GM13976 (cell line): Measurements from ENCODE around the gene ITGB8.
A peak's percentile ranks its signal among the peaks of the same experiment; 100 is the strongest.

Experiments used
- DNase-seq: peaks from one replicate; pipeline ENCODE4 v3.0.0; 2012; ENCODE audit warnings: low spot score
- in situ Hi-C: fragments of 300-500 bp; cut with MboI; formaldehyde crosslinking; loops from one replicate; pipeline ENCODE4 v1.12.0; 2022; ENCODE audit warnings: low sequenced_read_pairs, mixed read lengths, inconsistent platforms; ENCODE audit not compliant: unreplicated experiment
- TF ChIP-seq, protein P1 (sequence below): IDR thresholded peaks from 2 replicates; pipeline ENCODE4 v1.5.1; 2012; ENCODE audit warnings: borderline replicate concordance, mild to moderate bottlenecking; ENCODE audit not compliant: insufficient read depth; ENCODE audit errors: extremely low read depth, missing control alignments, control extremely low read depth

The ITGB8 gene

DNA sequence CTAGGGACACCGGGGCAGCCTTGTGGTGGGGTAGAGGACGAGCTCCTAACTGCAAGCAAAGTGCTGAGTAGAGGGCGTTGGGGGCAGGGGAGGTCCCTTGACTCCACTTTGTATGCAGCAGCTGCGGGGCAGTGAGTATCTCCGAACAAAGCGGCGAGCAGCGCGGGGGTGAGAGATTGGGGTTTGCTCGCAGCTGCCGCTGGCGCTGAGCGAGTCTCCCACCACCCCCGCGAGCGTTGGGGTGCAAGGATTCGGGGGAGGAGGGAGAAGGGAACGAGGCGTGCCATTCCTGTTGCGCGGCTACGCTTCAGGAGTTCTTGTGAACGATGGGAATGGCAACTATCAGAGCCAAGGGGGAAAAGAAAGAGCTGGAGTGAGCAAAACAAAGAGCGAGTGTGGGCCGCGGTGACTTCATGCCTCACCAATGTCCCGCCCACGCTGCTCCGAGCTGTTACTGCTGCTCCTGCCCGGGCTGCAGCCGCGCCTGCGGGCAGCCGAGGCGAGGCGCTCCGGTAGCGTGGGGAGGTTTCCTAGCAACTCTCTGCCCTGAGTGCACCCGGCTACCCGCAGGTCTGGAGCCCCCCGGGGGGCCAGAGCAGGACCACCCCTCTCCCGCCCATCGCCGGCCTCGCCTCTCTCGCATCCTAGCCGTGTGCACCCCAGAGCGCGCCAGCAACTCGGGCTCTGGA, at the start of gene ITGB8:
ITGB8 (plus strand) TSS at position 662 of the 689 bp plus-strand sequence. CDS start 907 bp downstream, outside the sequence.
- TF ChIP-seq, protein P1, sequence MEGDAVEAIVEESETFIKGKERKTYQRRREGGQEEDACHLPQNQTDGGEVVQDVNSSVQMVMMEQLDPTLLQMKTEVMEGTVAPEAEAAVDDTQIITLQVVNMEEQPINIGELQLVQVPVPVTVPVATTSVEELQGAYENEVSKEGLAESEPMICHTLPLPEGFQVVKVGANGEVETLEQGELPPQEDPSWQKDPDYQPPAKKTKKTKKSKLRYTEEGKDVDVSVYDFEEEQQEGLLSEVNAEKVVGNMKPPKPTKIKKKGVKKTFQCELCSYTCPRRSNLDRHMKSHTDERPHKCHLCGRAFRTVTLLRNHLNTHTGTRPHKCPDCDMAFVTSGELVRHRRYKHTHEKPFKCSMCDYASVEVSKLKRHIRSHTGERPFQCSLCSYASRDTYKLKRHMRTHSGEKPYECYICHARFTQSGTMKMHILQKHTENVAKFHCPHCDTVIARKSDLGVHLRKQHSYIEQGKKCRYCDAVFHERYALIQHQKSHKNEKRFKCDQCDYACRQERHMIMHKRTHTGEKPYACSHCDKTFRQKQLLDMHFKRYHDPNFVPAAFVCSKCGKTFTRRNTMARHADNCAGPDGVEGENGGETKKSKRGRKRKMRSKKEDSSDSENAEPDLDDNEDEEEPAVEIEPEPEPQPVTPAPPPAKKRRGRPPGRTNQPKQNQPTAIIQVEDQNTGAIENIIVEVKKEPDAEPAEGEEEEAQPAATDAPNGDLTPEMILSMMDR, result peak; percentile 28
- DNase-seq, result peak; percentile 86
- in situ Hi-C loops, result no loop called here

DNA sequence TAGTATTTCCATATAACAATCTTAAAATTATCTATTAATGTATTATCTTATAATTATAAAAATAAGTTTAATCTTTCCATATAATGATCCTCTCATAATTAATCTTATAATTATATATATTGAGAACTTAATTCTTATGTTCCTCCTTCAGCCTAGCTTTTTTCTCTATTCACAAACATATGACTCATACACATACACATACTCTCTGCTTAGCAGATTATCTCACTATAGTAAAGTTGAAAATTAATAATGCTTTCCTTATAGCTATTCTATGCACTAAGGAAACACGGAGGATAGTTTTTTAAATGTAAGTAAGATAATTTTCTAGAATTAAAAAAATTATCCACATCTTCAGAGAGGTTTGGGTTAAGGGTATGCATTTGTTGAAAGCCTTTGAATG, 47.7 kb upstream of the ITGB8 start:
- no peak for DNase-seq
- in situ Hi-C loops, result no loop called here
- TF ChIP-seq, protein P1, result no peak

DNA sequence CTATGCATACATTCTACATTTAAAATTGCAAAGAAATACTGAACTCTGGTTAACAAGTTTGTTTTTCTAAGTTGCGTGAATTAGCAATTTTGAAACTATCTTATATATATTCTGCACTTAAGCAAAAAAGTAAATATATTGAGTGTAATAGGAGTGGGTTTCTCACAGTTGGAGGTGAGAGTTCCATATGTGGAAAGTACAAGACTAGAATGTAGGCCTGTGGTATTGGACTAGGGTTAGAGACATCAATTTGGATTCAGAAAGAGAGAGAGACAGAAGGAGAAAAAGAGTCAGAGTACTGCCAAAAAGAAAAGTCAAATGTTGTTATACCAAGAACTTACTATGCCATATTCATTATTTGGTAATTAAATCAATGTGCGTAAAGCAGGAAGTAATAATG, 47.3 kb upstream of the ITGB8 start:
- TF ChIP-seq, protein P1, result no peak
- no peak for DNase-seq
- in situ Hi-C loops, result no loop called here

DNA sequence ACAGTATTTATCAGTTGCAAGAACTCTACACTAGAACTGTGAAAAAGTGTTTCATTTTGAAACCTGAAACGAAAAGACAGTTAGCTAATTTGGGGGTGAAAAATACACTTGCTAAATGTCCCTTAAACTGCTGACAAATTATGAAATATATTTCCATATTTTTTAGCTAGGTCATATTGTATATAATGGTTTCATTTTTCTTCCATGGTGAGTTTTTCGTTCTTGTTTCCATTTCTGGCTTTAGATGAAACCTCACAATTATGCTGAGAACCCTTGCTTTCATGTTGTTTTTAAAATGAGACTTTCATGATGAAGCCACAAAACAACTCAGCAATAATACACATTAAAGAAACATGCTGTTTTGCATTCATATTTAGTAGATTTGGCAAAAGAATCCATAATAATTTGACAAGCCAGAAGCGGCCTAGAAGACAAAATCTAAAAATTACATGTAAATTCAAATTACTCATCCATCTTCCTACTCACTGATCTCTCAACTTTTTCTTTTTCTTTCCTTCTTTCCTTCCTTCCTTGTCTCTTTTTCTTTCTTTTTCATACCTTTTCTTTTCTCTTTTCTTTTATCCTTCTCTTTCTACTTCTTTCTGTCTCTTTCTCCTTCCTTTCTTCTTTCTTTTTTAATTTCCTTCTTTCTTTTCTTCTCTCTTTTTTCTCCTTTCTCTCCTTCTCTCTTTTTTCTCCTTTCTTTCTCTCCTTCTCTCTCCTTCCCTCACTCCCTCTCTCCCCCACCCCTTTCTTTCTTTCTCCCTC, 46.5 kb upstream of the ITGB8 start:
- in situ Hi-C loops, result no loop called here
- TF ChIP-seq, protein P1, result no peak
- DNase-seq, result no peak

DNA sequence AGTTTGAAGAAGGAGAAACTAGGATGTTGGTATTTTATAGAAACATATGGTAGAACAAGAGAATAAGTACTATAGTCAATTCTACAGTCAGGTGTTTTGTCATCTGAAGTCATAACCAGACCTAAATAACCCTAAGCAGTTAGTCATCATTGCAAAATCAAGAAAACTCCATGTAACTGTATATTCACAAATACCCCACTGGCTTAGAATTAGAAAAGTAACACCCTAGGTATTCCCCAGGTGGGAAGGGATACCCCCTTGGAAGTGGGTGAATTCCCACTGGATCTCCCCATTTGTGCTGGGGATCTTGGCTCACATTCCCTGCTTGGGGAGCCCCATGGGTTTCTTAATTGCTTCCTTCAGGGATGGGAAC, 45.9 kb upstream of the ITGB8 start:
- in situ Hi-C loops, result no loop called here
- no peak for DNase-seq
- TF ChIP-seq, protein P1, result no peak

DNA sequence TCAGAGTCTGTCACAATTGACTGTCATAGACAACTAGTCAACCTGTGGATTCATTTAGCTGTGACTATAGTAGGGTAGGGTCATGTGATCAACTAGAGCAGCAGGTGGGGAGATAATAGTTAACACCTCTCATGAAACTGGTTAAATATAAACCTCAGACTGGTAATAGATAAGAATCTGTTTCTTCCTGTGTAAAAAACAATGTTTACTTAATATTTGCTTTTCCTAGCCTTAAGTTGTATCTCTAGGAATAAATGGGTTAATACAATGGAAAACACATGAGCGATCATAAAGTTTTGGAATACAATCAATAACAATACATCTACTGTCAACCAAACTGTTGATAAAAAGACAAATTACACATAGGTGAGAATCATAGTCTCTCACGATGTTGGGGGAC, 43.4 kb upstream of the ITGB8 start:
- TF ChIP-seq, protein P1, result no peak
- in situ Hi-C loops, result no loop called here
- no peak for DNase-seq
